Measurements from ENCODE around the gene TPP2.

TPP2 gene

DNA sequence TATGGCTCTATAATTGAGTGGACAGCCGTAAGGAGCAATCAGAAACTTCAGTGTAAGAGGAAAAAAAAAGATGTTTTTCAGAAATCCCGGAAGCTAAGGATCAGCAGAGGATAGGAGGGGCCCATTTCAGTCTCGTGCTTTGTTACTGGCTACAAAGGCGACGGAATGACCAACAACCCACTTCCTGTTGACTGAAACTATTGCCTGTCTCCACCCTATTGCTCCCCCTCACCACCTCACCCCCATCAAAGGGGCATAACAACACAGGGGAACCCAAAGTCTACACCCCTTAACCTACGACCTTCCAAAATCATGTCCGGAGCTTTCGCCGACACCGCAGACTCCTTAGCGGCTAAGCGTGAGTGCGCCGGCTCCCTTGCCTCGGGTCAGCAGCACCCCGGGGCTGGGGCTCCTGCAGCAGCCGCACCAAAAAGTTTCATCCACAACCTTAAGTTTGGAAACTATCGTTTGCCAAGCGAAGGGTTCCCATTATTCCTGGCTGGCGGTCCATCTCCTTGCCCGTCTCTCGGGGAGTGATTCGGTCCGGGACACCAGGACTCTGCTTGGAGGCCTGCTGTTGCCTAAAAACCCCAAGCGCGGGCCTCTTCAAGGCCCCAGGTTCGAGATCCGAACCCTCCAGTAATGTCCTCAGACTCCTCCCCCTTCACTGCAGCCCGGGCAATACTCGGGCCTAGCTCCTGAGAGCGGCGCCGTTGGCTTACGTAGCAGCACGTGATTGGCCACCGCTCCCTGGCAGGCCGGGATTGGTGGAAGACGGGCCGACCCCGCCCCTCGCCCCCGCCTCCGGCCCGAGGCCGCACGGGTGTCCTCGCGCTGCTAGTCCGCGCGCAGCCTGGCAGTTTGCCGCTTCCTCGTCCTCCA, at the start of gene TPP2:
TPP2 (plus strand) TSS at position 840 of the 882 bp plus-strand sequence. CDS start 53 bp downstream, outside the sequence.
- H3K4me3 ChIP-seq (ENCODE audit: low read depth, low read length) = peak within 1 kb of the TSS; percentile 93
- peak; percentile 96 for DNase-seq (ENCODE audit: low read depth)

- no peak for DNase-seq (ENCODE audit: low read depth)
Observed at GRCh38 chr13:102548811-102549210, 48.0 kb upstream of the TPP2 start.

DNA sequence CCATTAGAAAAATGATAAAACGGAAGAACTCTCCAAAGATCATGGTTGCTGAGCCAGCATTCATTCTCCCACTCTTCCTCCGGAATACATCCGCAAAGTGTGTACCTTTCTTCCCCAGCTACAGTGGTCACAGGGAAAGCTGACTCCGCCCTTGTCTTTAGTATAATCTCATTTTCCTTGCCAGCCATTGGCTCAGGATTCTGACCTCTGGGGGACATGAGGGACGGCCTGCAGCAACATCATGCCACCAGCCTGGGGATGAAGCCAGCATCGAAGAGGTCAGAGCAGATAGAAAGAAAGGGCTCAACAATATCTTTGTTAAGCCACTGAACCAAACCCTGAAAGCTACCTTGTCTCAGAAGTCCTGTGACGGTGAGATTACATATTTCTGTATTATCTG, 46.3 kb upstream of the TPP2 start:
- DNase-seq (ENCODE audit: low read depth) = no peak
- H3K4me3 ChIP-seq (ENCODE audit: low read depth, low read length) = no peak overlapping the region

More at GRCh38 chr13:102548811-102549210, 48.0 kb upstream of the TPP2 start:
- no peak overlapping the region for H3K4me3 ChIP-seq (ENCODE audit: low read depth, low read length)

DNA sequence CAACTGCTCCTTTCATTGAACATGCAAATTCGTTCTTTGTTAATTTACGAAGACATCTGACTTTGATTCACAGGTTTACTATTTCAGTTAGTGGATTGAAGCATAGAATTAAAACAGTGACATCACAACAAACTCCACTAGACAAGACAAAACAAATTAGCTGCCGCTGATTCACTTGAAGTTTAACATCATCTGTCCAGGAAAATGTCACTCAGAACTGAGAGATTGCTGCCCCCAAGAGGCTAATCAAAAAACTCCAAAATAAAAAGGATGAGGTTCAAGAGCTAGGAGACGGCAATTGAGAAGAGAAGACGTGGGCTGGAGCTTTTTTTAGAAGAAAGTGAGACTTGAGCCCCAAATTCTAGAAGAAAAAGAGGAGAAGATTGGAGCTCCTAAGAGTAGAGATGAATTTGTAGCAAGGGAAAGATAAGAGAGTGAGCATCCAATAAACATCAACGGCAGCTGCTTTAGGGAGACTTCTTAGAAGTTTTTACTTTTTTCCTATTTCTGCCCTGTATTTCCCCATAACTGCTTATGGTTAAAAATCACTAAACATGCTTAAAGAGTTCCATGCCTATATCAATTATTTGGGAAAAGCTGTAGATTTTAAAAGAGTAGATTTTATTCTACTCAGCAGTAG, 40.8 kb upstream of the TPP2 start:
- DNase-seq (ENCODE audit: low read depth) = peak; percentile 6
- no peak overlapping the region for H3K4me3 ChIP-seq (ENCODE audit: low read depth, low read length)

DNA sequence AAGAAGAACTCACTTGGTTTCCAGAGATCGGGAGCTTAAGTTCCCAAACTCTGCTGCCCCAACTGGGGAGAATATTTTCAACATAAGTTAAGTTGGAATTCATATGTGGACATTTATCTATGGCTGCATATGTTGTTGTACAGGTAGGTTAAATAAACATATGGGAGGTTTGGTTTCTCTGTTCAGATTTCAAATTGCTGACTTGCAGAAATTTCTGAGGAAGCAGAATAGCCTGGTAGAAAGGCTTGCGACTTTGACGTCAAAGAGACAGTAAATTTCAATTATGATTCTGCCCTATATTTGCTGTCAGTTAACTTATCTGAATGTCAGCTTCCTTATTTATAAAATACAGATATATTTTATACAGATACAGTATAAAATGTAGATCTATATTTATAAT, 40.0 kb upstream of the TPP2 start:
- H3K4me3 ChIP-seq (ENCODE audit: low read depth, low read length) = no peak overlapping the region
- DNase-seq (ENCODE audit: low read depth) = no peak

DNA sequence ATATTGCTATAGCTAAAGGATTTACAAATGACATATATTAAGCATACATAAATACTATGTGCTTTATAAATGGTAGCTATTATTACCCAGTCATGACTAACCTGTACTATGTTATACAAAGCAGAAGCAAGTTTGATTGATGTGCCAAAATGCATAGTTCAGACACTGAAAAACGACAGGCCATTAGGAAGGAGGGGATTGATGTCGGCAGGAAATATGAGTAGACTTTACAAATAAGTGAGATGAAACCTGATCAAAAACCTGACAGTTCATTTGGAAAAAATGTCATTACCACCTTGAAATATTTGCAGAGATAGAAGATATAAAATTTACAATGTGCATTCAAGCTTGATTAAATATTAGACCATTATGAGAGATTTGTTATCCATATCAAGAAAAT, 38.8 kb upstream of the TPP2 start:
- no peak for DNase-seq (ENCODE audit: low read depth)
- no peak overlapping the region for H3K4me3 ChIP-seq (ENCODE audit: low read depth, low read length)

DNA sequence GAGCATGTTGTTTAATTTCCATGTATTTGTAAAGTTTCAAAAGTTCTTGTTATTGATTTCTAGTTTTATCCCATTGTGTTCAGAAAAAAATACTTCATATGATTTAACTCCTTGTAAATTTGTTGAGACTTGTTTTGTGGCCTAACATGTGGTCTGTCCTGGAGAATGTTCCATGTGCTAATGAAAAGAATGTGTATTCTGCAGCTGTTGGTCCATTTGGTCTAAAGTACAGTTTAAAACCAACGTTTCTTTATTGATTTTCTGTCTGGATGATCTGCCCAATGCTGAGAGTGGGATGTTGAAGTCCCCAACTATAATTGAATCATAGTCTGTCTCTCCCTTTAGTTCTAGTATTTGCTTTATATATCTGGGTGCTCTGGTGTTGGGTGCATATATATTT, 34.9 kb upstream of the TPP2 start:
- H3K4me3 ChIP-seq (ENCODE audit: low read depth, low read length) = no peak overlapping the region
- DNase-seq (ENCODE audit: low read depth) = no peak

DNA sequence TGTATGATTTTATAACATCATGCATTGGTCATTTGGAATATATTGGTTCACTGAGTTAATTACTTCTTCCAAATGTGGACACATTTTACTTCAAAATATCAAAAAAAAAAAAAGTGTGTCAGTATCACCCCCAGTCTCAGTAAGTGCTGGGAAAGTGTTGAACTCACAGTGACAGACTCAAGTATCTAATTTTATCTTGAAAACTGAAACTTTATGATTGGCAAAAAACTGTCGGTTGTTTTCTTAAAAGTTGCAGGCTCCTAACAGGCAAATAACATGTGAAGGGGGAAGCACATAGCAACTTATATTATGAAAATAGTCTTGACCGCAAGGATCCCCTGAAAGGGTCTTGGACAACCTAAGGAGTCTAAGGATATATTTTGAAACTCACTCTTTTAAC, 33.5 kb upstream of the TPP2 start:
- H3K4me3 ChIP-seq (ENCODE audit: low read depth, low read length) = no peak overlapping the region
- no peak for DNase-seq (ENCODE audit: low read depth)

DNA sequence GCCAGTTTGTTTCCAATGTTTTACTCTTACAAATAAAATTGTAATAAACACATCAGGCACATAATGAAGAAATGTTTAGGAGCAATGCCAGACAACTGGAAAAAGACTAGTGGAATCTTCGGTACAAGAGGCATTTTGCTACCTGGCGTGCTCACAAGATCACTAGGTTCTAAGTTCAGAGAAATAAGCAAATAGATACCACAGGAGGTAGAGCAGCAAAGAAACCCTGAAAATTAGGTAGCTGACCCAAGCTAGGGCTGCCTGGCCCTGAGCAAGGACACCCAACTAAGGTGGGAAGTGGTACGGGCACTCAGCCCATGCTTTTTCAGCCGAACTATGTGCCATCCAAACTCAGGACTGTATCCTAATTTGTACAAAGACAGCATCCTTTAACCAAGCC, 32.2 kb upstream of the TPP2 start:
- no peak for DNase-seq (ENCODE audit: low read depth)
- no peak overlapping the region for H3K4me3 ChIP-seq (ENCODE audit: low read depth, low read length)

- DNase-seq (ENCODE audit: low read depth) = no peak
- no peak overlapping the region for H3K4me3 ChIP-seq (ENCODE audit: low read depth, low read length)
Observed at GRCh38 chr13:102566513-102566912, 30.3 kb upstream of the TPP2 start.

DNA sequence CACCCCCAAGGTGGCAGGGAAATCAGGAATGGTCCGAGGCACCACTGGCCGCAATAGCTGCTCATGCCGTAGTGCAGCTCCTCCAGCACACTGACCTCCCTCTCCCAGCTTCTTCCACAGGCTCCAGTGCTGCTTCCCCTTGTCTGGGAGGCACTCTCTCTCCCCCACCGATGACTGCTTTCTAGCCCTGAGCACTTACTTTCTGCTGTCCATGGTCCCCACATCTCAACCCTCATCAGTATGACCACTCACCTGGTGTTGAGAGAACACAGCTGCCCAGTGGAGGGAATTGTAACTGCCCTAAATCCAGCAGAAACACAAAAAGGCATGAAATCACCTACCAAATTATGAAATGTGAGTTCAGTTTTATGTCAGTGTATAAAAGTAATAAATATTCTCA, 28.9 kb upstream of the TPP2 start:
- no peak overlapping the region for H3K4me3 ChIP-seq (ENCODE audit: low read depth, low read length)

GRCh38 chr13:102569488-102569887, 27.3 kb upstream of the TPP2 start:
- no peak overlapping the region for H3K4me3 ChIP-seq (ENCODE audit: low read depth, low read length)
- peak; percentile 55 for DNase-seq (ENCODE audit: low read depth)

More for the DNA sequence above, 28.9 kb upstream of the TPP2 start:
- no peak for DNase-seq (ENCODE audit: low read depth)

DNA sequence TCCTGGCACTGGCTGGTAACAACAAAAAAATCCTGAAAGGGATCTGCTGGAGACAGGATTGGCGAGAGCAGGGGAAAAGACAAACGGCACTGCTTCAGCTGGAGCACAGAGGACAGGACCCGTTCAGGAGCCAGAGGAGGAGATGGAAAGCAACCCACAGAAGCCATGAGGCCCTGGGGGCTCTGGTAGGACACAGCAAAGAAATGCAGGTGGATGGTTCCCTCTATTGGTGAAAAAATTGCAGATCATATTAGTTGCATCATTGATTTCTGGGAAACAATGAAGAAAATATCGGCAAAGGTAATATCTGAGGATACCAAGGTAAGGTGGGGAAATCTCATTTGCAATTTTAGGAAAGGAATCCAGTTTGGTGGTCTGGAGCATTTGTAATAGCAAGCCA, 25.7 kb upstream of the TPP2 start:
- no peak for DNase-seq (ENCODE audit: low read depth)
- H3K4me3 ChIP-seq (ENCODE audit: low read depth, low read length) = no peak overlapping the region

DNA sequence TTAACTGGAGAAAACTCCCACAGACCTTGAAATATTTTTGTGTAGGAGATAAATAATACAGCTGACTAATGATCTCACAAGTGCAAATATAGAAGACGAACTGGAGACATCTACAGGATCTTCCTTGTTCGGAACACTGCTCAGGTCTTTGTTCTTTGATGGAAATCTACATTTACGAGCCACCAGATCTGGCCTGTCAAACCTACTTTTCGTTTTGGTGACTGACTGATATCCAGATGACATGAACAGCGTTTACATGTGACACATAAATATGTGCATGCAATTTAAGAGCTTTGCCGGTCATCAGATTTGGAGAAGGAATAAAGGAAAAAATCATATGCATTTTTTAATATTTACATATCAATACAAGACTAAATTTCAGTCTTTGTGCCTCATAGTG, 24.5 kb upstream of the TPP2 start:
- DNase-seq (ENCODE audit: low read depth) = no peak
- H3K4me3 ChIP-seq (ENCODE audit: low read depth, low read length) = no peak overlapping the region

DNA sequence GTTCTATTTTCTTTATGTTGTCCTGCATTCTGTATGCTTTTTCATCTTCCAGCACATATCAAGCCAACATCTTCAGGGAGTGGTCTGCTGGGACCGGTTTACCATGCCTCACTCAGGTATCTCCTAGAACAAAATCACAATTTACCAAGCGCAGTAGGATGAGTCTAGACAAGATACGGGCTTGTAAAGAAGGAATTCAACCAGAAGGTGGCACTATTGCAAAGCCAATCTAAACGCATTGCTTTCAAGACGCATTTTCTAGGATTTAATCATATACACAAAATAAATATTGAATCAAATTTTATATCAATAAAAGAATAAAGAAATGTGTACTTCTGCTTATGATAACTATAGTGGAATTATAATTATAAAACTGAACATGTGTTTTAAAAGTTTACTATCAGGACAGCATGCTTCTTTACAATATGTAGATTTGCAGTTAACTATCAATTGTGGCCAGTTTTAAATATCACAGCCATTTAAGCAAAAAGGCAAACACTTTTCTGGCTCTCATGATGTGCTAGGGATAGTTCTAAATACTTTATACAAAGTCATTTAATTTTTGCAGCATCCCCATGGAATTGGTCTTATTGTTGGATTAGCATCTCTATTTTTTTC, 16.1 kb upstream of the TPP2 start:
- DNase-seq (ENCODE audit: low read depth) = peak; percentile 39

DNA sequence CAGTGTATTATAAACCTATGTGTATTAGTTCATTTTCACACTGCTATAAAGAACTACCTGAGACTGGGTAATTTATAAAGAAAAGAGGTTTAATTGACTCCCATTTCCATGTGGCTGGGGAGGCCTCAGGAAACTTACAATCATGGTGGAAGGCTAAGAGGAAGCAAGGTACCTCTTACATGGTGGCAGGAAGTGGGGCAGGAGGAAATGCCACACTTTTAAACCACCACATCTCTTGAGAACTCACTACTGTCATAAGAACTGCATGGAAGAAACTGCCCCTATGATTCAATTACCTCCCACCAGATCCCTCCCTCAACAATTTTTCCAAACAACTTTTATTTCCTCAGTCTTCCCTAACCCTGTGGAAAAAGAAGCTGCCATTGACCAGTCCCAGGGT, 14.5 kb upstream of the TPP2 start:
- no peak for DNase-seq (ENCODE audit: low read depth)

More for the DNA sequence above, 16.1 kb upstream of the TPP2 start:
- H3K4me3 ChIP-seq (ENCODE audit: low read depth, low read length) = no peak overlapping the region

GRCh38 chr13:102584434-102584833, 12.4 kb upstream of the TPP2 start:
- H3K4me3 ChIP-seq (ENCODE audit: low read depth, low read length) = no peak overlapping the region
- no peak for DNase-seq (ENCODE audit: low read depth)

More for the DNA sequence above, 14.5 kb upstream of the TPP2 start:
- no peak overlapping the region for H3K4me3 ChIP-seq (ENCODE audit: low read depth, low read length)

DNA sequence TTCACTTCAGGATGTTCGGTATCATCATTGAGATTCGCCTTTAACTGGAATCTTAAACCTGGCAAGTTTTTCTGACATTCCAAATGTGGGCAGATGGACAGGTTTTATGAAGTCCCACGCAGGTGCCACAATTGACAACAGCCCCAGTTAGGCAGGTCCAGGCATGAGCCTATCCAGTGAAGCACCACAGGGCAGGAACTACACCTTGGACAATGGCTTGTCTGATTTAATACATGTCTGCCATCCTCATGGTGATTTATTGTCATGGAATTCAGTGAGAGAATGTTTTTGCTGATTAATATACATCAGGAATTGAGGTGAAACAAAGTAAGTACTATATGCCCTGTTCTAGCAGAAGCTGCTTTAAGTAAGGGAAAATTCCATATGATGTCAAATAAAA, 10.2 kb upstream of the TPP2 start:
- H3K4me3 ChIP-seq (ENCODE audit: low read depth, low read length) = no peak overlapping the region
- no peak for DNase-seq (ENCODE audit: low read depth)

DNA sequence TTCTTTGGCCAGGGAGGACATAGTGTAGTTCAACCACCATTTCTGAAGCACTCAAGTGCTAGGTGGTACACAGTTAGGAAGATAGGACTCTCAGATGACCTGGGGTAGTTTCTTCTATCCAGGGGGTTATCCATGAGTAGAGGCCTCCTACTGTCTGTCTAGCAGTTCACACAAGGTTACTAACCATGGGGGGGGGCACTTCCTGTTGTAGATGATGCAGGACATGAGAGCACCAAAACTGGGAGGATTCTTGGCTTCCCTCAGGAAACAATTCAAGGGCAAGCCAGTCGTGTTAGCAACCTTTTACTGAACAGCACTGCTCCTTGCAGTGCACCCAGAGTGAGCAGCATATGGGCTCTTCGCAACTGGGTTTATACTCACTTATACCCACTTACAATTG, 8.9 kb upstream of the TPP2 start:
- H3K4me3 ChIP-seq (ENCODE audit: low read depth, low read length) = no peak overlapping the region
- no peak for DNase-seq (ENCODE audit: low read depth)

DNA sequence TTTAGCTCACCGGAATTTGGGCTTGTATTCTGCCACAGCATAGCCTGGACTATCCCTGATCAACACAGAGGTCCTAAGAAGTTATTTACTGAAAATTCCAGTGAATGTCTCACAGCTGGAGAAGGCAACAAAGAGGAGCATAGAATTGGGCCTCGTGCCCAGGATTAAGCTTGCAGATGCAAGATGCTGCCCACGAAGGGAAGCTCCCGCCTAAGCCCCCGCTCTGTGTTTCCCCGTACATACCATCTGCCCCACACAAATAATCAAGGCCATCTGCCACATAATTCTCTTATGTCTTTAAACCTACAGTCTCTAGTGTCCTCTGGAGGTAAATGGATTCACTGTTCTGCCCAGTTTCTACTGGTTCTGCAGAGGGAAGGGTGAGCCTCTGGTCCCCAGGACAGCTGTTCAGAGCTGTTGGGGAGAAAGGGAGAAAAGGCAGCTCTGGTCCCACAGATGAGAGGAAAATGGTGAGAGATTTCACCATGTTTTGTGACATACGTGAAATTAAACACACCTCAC, 7.4 kb upstream of the TPP2 start:
- no peak overlapping the region for H3K4me3 ChIP-seq (ENCODE audit: low read depth, low read length)
- DNase-seq (ENCODE audit: low read depth) = no peak

Measured in skeletal muscle cell (primary cell).